K562 (cell line): ENCODE measurements around the gene PPP1R37. TPM values are rescaled to one million over a fixed set of nuclear protein-coding genes. Genes with fewer than 3 reads are reported as not detected.

Experiments
- ATAC-seq: fragments of 200-7000 bp; cut with Tn5 transposase; 3 replicates; pipeline ENCODE4 v1.9.1; 2020; ENCODE audit warnings: moderate library complexity
- BruUV-seq: library from RNA; stranded (reverse); fragments of 400-500 nt; replicated peaks from 2 replicates; lab custom pipeline; 2021; lab: Mats Ljungman, UMichigan
- CTCF ChIA-PET: fragments of 300-600 bp; formaldehyde crosslinking; extraction: SDS; loops from one replicate; lab custom pipeline; 2021; ENCODE audit warnings: low intra/inter-chr PET ratio; lab: Yijun Ruan, JAX
- POLR2A ChIA-PET: fragments of 300-600, 350-650 bp; sonication (Branson Sonifier 250); formaldehyde crosslinking; extraction: SDS; loops from one replicate; lab custom pipeline; 2021; ENCODE audit warnings: antibody characterized with exemption, inconsistent platforms; lab: Yijun Ruan, JAX
- DNase-seq, 4 experiments: peaks; one replicate each; pipeline versions ENCODE4 v3.0.0 to v3.0.0-alpha.2; 2011 to 2018; ENCODE audit warnings: low spot score in 3 of 4, mixed read lengths in 3 of 4; ENCODE audit errors: extremely low read depth in 1 of 4
- FAIRE-seq: peaks from 2 replicates; lab custom pipeline; 2011; peaks lifted over from hg19 to GRCh38; lab: Jason Lieb, UNC
- H2AFZ ChIP-seq: 2 replicates; pipeline ENCODE4 v1.6.0; 2011; ENCODE audit warnings: low read depth, low read length, control low read depth, inconsistent platforms
- H3K27ac ChIP-seq: fragments of 200-600 bp; 3 replicates; pipeline ENCODE4 v1.8.0; 2011; ENCODE audit warnings: low read depth, mild to moderate bottlenecking, control low read depth, inconsistent platforms, low read length, moderate library complexity, mixed read lengths; ENCODE audit errors: extremely low read depth
- H3K27me3 ChIP-seq, 2 experiments: fragments of 300-600 bp in 1 of 2; 2 replicates in 1 of 2; 3 replicates in 1 of 2; pipeline versions ENCODE4 v1.6.0 to v1.8.0; 2011; ENCODE audit warnings: inconsistent platforms in 2 of 2, low read length in 2 of 2, mild to moderate bottlenecking in 1 of 2, mixed read lengths in 1 of 2, moderate library complexity in 1 of 2; ENCODE audit not compliant: control insufficient read depth in 2 of 2, insufficient read depth in 2 of 2
- H3K36me3 ChIP-seq: fragments of 300-600 bp; 3 replicates; pipeline ENCODE4 v1.8.0; 2011; ENCODE audit warnings: mild to moderate bottlenecking, low read length, inconsistent platforms; ENCODE audit not compliant: control insufficient read depth, insufficient read depth
- H3K4me1 ChIP-seq, 2 experiments: fragments of 200-600 bp in 1 of 2; replicated peaks in 1 of 2; 2 replicates in 1 of 2; 3 replicates in 1 of 2; pipeline versions ENCODE4 v1.5.1 to v1.8.0; 2011; ENCODE audit warnings: inconsistent platforms in 2 of 2, low read length in 2 of 2, mild to moderate bottlenecking in 1 of 2, mixed read lengths in 1 of 2, moderate library complexity in 1 of 2; ENCODE audit not compliant: control insufficient read depth in 2 of 2, insufficient read depth in 2 of 2
- H3K4me2 ChIP-seq: 2 replicates; pipeline ENCODE4 v1.6.1; 2011; ENCODE audit warnings: low read length, control low read depth, inconsistent platforms, mixed read lengths; ENCODE audit not compliant: insufficient read depth
- H3K4me3 ChIP-seq: fragments of 200-600 bp; sonication (generic), shearing (Covaris generic); 2 replicates; pipeline ENCODE4 v1.5.1; 2016; ENCODE audit warnings: control low read depth, inconsistent platforms
- H3K79me2 ChIP-seq: fragments of 200-600 bp; 3 replicates; pipeline ENCODE4 v1.8.0; 2011; ENCODE audit warnings: low read length, inconsistent platforms; ENCODE audit not compliant: control insufficient read depth, insufficient read depth
- H3K9ac ChIP-seq, 2 experiments: 2 replicates each; pipeline versions ENCODE4 v1.6.0 to v1.6.1; 2011; ENCODE audit warnings: low read depth in 2 of 2, low read length in 2 of 2, control low read depth in 1 of 2, inconsistent platforms in 1 of 2, mild to moderate bottlenecking in 1 of 2, mixed read lengths in 1 of 2; ENCODE audit not compliant: insufficient read depth in 1 of 2
- H3K9me1 ChIP-seq: one replicate; pipeline ENCODE4 v1.6.0; 2011; ENCODE audit warnings: inconsistent platforms, mild to moderate bottlenecking, low read length, moderate library complexity; ENCODE audit not compliant: control insufficient read depth, insufficient read depth
- H3K9me3 ChIP-seq: replicated peaks from 2 replicates; pipeline ENCODE4 v1.5.1; 2011; ENCODE audit warnings: low read depth, low read length, inconsistent platforms; ENCODE audit not compliant: control insufficient read depth, insufficient read depth
- H4K20me1 ChIP-seq: replicated peaks from 2 replicates; pipeline ENCODE4 v1.6.1; 2011; ENCODE audit warnings: low read length, inconsistent platforms, mixed read lengths; ENCODE audit not compliant: control insufficient read depth, insufficient read depth
- ARID4B ChIP-seq: sonication (generic); formaldehyde crosslinking; IDR thresholded peaks from 2 replicates; pipeline ENCODE4 v1.8.0; 2022; ENCODE audit warnings: mild to moderate bottlenecking, missing genetic modification reagents
- HNRNPK ChIP-seq: fragments of 200-400 bp; formaldehyde crosslinking; IDR thresholded peaks from one replicate; pipeline ENCODE4 v1.6.1; 2018; ENCODE audit warnings: mild to moderate bottlenecking, low read depth, low read length; ENCODE audit not compliant: poor library complexity, severe bottlenecking
- ILK ChIP-seq: fragments of 450-650 bp; IDR thresholded peaks from 2 replicates; pipeline ENCODE4 v1.6.1; 2016; ENCODE audit warnings: missing genetic modification characterization, low read depth, mild to moderate bottlenecking, missing compliant biosample characterization, moderate library complexity, borderline replicate concordance
- MAFK ChIP-seq: IDR thresholded peaks from 2 replicates; pipeline ENCODE4 v1.6.1; 2011; ENCODE audit warnings: low read length, improper control_type of control experiment
- PHB2 ChIP-seq: fragments of 450-650 bp; IDR thresholded peaks from 2 replicates; pipeline ENCODE4 v1.6.1; 2017; ENCODE audit warnings: low read depth
- SETDB1 ChIP-seq: IDR thresholded peaks from one replicate; pipeline ENCODE4 v1.6.1; 2012; ENCODE audit warnings: low read length, control low read depth, inconsistent platforms
- SMAD3 ChIP-seq: fragments of 450-650 bp; formaldehyde crosslinking; conservative IDR thresholded peaks from 2 replicates; pipeline ENCODE4 v1.4.0; 2020; ENCODE audit warnings: mild to moderate bottlenecking
- SMARCA5 ChIP-seq: fragments of 450-650 bp; IDR thresholded peaks from 2 replicates; pipeline ENCODE4 v1.6.1; 2016
- TAF1 ChIP-seq: IDR thresholded peaks from 2 replicates; pipeline ENCODE4 v1.6.1; 2011; ENCODE audit warnings: mild to moderate bottlenecking, low read length, moderate library complexity; ENCODE audit not compliant: insufficient read depth, control insufficient read depth, severe bottlenecking; ENCODE audit errors: extremely low read depth
- TGIF2 ChIP-seq: sonication (generic); formaldehyde crosslinking; IDR thresholded peaks from 2 replicates; pipeline ENCODE4 v1.8.1; 2022; ENCODE audit warnings: mild to moderate bottlenecking, missing genetic modification reagents, moderate library complexity
- ZBTB43 ChIP-seq: sonication (generic); formaldehyde crosslinking; IDR thresholded peaks from 2 replicates; pipeline ENCODE4 v1.8.0; 2023; ENCODE audit warnings: mild to moderate bottlenecking, missing genetic modification reagents
- ZFP36 ChIP-seq: fragments of 150-350 bp; IDR thresholded peaks from 2 replicates; pipeline ENCODE4 v1.6.1; 2018; ENCODE audit warnings: low read length, low read depth; ENCODE audit not compliant: partially characterized antibody
- ZNF57 ChIP-seq: fragments of 450-650 bp; formaldehyde crosslinking; IDR thresholded peaks from 2 replicates; pipeline ENCODE4 v1.4.0; 2020; ENCODE audit warnings: mild to moderate bottlenecking, moderate library complexity
- WGBS: fragments of 100-300 bp; shearing (Covaris generic); methylation state at CpG from one replicate; pipeline ENCODE4 v1.1.6; 2016; ENCODE audit warnings: low coverage, mixed read lengths; ENCODE audit not compliant: insufficient coverage; ENCODE audit errors: missing lambda C conversion rate; 5-methylcytosine and 5-hydroxymethylcytosine counted together
- in situ Hi-C: fragments of 300-500 bp; cut with MboI; formaldehyde crosslinking; loops from 4 replicates; pipeline ENCODE4 v1.15.0; 2018; ENCODE audit warnings: inconsistent platforms, mixed read lengths
- intact Hi-C: fragments of 100-400 bp; cut with micrococcal nuclease; formaldehyde crosslinking; loops from 2 replicates; pipeline ENCODE4 v1.14.2; 2022
- polyA plus RNA-seq, 8 experiments: library from polyadenylated mRNA; depleted of rRNA in 4 of 8; stranded (reverse) in 5 of 8; unstranded in 3 of 8; fragments of >200 nt; fragmentation: Nextera tagmentation in 2 of 8; fragmentation: Illumina TruSeq in 1 of 8; extraction: Ambion mirVana in 2 of 8; extraction: Trizol in 1 of 8; gene quantifications; 2 replicates each; pipeline versions ENCODE4 v1.2.1 to v1.2.3, GENCODE V29; 2011 to 2014; ENCODE audit warnings: inconsistent platforms in 1 of 8, missing spikeins in 1 of 8
- total RNA-seq, 7 experiments: library from RNA; depleted of rRNA in 6 of 7; stranded (reverse); fragments of >200 nt in 6 of 7; fragmentation: Illumina TruSeq in 2 of 7; extraction: Trizol in 2 of 7; gene quantifications; 2 replicates each; pipeline versions ENCODE4 v1.2.1 to v1.2.3, GENCODE V29; 2011 to 2021; ENCODE audit warnings: low replicate concordance in 1 of 7

PPP1R37 gene
- total and polyA plus RNA-seq, 9 of the 15 experiments (the other 6 are each of a cell fraction or from before 2014, with no cell fraction given): 0.04 to 20.3 (median 7.3) TPM

GRCh38 chr19:45074744-45075300, 18.2 kb upstream of the PPP1R37 start (continued):
- TF ChIP-seq ZBTB43 (CRISPR knock-in tag) (no peak), MAFK (no peak)

GRCh38 chr19:45075301-45076028, 17.5 kb upstream of the PPP1R37 start:
- FAIRE-seq (peak; percentile 83), DNase-seq (peak; percentile 83 to 92 (median 88)), ATAC-seq (peak; percentile 76)
- H3K9ac ChIP-seq: peak overlapping the region; percentile 43 to 92
- CTCF ChIA-PET: interaction anchor here (0.7 kb wide), 1 partner anchor 297 kb away, joined by 3 read pairs; no protein-coding TSS in a partner anchor
- H3K4me2 ChIP-seq: peak overlapping the region; percentile 74
- no TSS peak for BruUV-seq
- 0% methylated on average over 19 of the region's 26 CpGs for WGBS
- H3K27me3 ChIP-seq: no peaks in the 10 kb centered on the region
- peak overlapping the region; percentile 80 for H2AFZ ChIP-seq
- H3K79me2 ChIP-seq: peaks cover 42% of the 10 kb centered on the region
- in situ Hi-C loops (no loop called here), intact Hi-C loops (no loop called here)
- peak overlapping the region; percentile 79 for H3K27ac ChIP-seq
- H3K4me3 ChIP-seq: peak overlapping the region; percentile 77
- 0 out of 2 replicates have a peak, but pooled peaks cover 3% of the 10 kb centered on the region for H4K20me1 ChIP-seq
- H3K36me3 ChIP-seq: peaks cover 34% of the 10 kb centered on the region; the same call in 2 of the 3 replicates
- H3K4me1 ChIP-seq: peaks cover 25 to 57% of the 10 kb centered on the region in 2 experiments
- POLR2A ChIA-PET: interaction anchor here (0.6 to 0.9 kb wide), 3 partner anchors 17 to 105 kb away, joined by 3 to 5 read pairs (median 3); partner anchors contain the start of gene PPP1R37
- no peaks in the 10 kb centered on the region for H3K9me1 ChIP-seq
- no peaks in the 10 kb centered on the region for H3K9me3 ChIP-seq
- TF ChIP-seq TGIF2 (CRISPR knock-in tag) (0 out of 2 replicates have a peak, but pooled peaks have one; percentile 67), TAF1 (peak; percentile 20), ZFP36 (peak; percentile 73), ARID4B (CRISPR knock-in tag) (peak; percentile 39; the same call in 1 of the 2 replicates), SMARCA5 (0 out of 2 replicates have a peak, but pooled peaks have one; percentile 63), PHB2 (no peak), SETDB1 (no peak), SMAD3 (CRISPR knock-in tag) (no peak), ILK (tag) (no peak), ZNF57 (CRISPR knock-in tag) (no peak), HNRNPK (no peak)
